ENCODE measurements around the gene GPRC5B. TPM values are rescaled to one million over a fixed set of nuclear protein-coding genes. Genes with fewer than 3 reads are reported as not detected.
A peak's percentile ranks its signal among the peaks of the same experiment; 100 is the strongest.

Gene GPRC5B
- total RNA-seq, 1 experiment from 2014 or later = 0.88 TPM

GRCh38 chr16:19835196-19835595, 49.5 kb downstream of the GPRC5B start:
- in situ Hi-C loops (cut with HindIII; ENCODE audit: low sequenced_read_pairs) = loop anchor here (10.0 kb wide), 1 partner anchor 90 kb away; no protein-coding TSS in a partner anchor
- no peak for DNase-seq (ENCODE audit: low spot score)

GRCh38 chr16:19833581-19833980, 51.1 kb downstream of the GPRC5B start:
- DNase-seq (ENCODE audit: low spot score) = no peak
- in situ Hi-C loops (cut with HindIII; ENCODE audit: low sequenced_read_pairs) = loop anchor here (10.0 kb wide), 1 partner anchor 89 kb away; no protein-coding TSS in a partner anchor

GRCh38 chr16:19833176-19833575, 51.5 kb downstream of the GPRC5B start:
- in situ Hi-C loops (cut with HindIII; ENCODE audit: low sequenced_read_pairs) = loop anchor here (10.0 kb wide), 1 partner anchor 88 kb away; no protein-coding TSS in a partner anchor
- no peak for DNase-seq (ENCODE audit: low spot score)

GRCh38 chr16:19831678-19832077, 53.0 kb downstream of the GPRC5B start:
- in situ Hi-C loops (cut with HindIII; ENCODE audit: low sequenced_read_pairs) = loop anchor here (10.0 kb wide), 1 partner anchor 87 kb away; no protein-coding TSS in a partner anchor
- no peak for DNase-seq (ENCODE audit: low spot score)

GRCh38 chr16:19830902-19831560, 53.6 kb downstream of the GPRC5B start:
- in situ Hi-C loops (cut with HindIII; ENCODE audit: low sequenced_read_pairs) = loop anchor here (10.0 kb wide), 1 partner anchor 86 kb away; no protein-coding TSS in a partner anchor
- DNase-seq (ENCODE audit: low spot score) = no peak

- in situ Hi-C loops (cut with HindIII; ENCODE audit: low sequenced_read_pairs) = loop anchor here (10.0 kb wide), 1 partner anchor 85 kb away; no protein-coding TSS in a partner anchor
- DNase-seq (ENCODE audit: low spot score) = peak; percentile 81
Measured at GRCh38 chr16:19829844-19830692, 54.6 kb downstream of the GPRC5B start.

GRCh38 chr16:19824216-19824615, 60.4 kb downstream of the GPRC5B start:
- no peak for DNase-seq (ENCODE audit: low spot score)
- in situ Hi-C loops (cut with HindIII; ENCODE audit: low sequenced_read_pairs) = no loop called here

GRCh38 chr16:19823322-19823721, 61.3 kb downstream of the GPRC5B start:
- no peak for DNase-seq (ENCODE audit: low spot score)
- in situ Hi-C loops (cut with HindIII; ENCODE audit: low sequenced_read_pairs) = no loop called here

GRCh38 chr16:19822533-19822932, 62.1 kb downstream of the GPRC5B start:
- in situ Hi-C loops (cut with HindIII; ENCODE audit: low sequenced_read_pairs) = no loop called here
- no peak for DNase-seq (ENCODE audit: low spot score)

GRCh38 chr16:19817875-19818274, 66.8 kb downstream of the GPRC5B start:
- no peak for DNase-seq (ENCODE audit: low spot score)
- in situ Hi-C loops (cut with HindIII; ENCODE audit: low sequenced_read_pairs) = no loop called here

GRCh38 chr16:19817122-19817521, 67.5 kb downstream of the GPRC5B start:
- DNase-seq (ENCODE audit: low spot score) = no peak
- in situ Hi-C loops (cut with HindIII; ENCODE audit: low sequenced_read_pairs) = no loop called here

GRCh38 chr16:19815418-19815817, 69.2 kb downstream of the GPRC5B start:
- in situ Hi-C loops (cut with HindIII; ENCODE audit: low sequenced_read_pairs) = no loop called here
- DNase-seq (ENCODE audit: low spot score) = no peak

- in situ Hi-C loops (cut with HindIII; ENCODE audit: low sequenced_read_pairs) = no loop called here
Measured at GRCh38 chr16:19812986-19813385, 71.7 kb downstream of the GPRC5B start.

GRCh38 chr16:19810817-19811731, 73.6 kb downstream of the GPRC5B start:
- no peak for DNase-seq (ENCODE audit: low spot score)

More at GRCh38 chr16:19812986-19813385, 71.7 kb downstream of the GPRC5B start:
- no peak for DNase-seq (ENCODE audit: low spot score)

GRCh38 chr16:19809693-19810092, 75.0 kb downstream of the GPRC5B start:
- in situ Hi-C loops (cut with HindIII; ENCODE audit: low sequenced_read_pairs) = no loop called here
- DNase-seq (ENCODE audit: low spot score) = no peak

More at GRCh38 chr16:19810817-19811731, 73.6 kb downstream of the GPRC5B start:
- in situ Hi-C loops (cut with HindIII; ENCODE audit: low sequenced_read_pairs) = no loop called here

- DNase-seq (ENCODE audit: low spot score) = no peak
Measured at GRCh38 chr16:19809121-19809635, 75.5 kb downstream of the GPRC5B start.

GRCh38 chr16:19808061-19808641, 76.5 kb downstream of the GPRC5B start:
- in situ Hi-C loops (cut with HindIII; ENCODE audit: low sequenced_read_pairs) = no loop called here
- DNase-seq (ENCODE audit: low spot score) = peak; percentile 31

More at GRCh38 chr16:19809121-19809635, 75.5 kb downstream of the GPRC5B start:
- in situ Hi-C loops (cut with HindIII; ENCODE audit: low sequenced_read_pairs) = no loop called here
